ENCODE data around the gene GAD1. TPM values are rescaled to one million over a fixed set of nuclear protein-coding genes. Genes with fewer than 3 reads are reported as not detected.

The GAD1 gene
- total and polyA plus RNA-seq, 7 donors = 0.13 to 0.41 TPM; not detected in 5

- intact Hi-C loops (cut with DNase I) = no loop called here
- Histone ChIP-seq H3K9me3 (no peaks in the 10 kb centered on the region), H3K27me3 (no peaks in the 10 kb centered on the region), H3K36me3 (no peaks in the 10 kb centered on the region), H3K4me3 (no peak overlapping the region), H3K27ac (no peak overlapping the region), H3K4me1 (no peaks in the 10 kb centered on the region)
- DNase-seq = no peak
- TF ChIP-seq POLR2AphosphoS5 (IDR thresholded peaks at IDR 0.05) (no peak), CTCF (IDR thresholded peaks at IDR 0.05) (no peak), EP300 (IDR thresholded peaks at IDR 0.05) (no peak), POLR2A (IDR thresholded peaks at IDR 0.05) (no peak)
- WGBS, 2 donors = 55 to 64% methylated on average over 3 of the region's 3 CpGs
These were observed 65.2 kb downstream of the GAD1 start for GRCh38 chr2:170881840-170882239.

GRCh38 chr2:170882758-170883157 lies 66.1 kb downstream of the GAD1 start:
- Histone ChIP-seq H3K27ac (no peak overlapping the region), H3K36me3 (no peaks in the 10 kb centered on the region), H3K9me3 (no peaks in the 10 kb centered on the region), H3K4me3 (no peak overlapping the region), H3K4me1 (no peaks in the 10 kb centered on the region), H3K27me3 (no peaks in the 10 kb centered on the region)
- intact Hi-C loops (cut with DNase I) = no loop called here
- 87 to 90% methylated on average over 2 of the region's 2 CpGs for WGBS, 2 donors
- no peak for TF ChIP-seq POLR2A (IDR thresholded peaks at IDR 0.05)
- TF ChIP-seq CTCF (IDR thresholded peaks at IDR 0.05) = no peak
- TF ChIP-seq EP300 (IDR thresholded peaks at IDR 0.05) = no peak
- TF ChIP-seq POLR2AphosphoS5 (IDR thresholded peaks at IDR 0.05) = no peak
- DNase-seq = no peak

DNA sequence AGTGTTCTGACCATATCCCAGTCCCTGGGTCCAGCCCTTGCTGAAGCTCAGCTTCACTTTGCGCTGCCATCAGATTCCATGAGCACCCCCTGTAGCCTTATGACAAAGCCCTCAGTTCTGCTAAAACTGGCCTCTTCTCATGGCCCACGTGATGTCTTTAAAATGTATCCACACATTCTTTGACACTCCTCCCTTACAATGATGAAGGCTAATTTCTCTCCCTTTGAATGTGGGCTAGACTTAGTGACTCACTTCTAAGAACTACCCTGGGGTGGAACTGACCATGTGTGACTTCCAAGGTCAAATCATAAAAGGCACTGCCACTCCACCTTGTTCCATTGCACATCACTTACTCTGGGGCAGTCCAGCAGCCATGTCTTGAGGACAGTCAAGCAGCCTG lies 67.0 kb downstream of the GAD1 start:
- 87 to 89% methylated on average over 2 of the region's 2 CpGs for WGBS, 2 donors
- intact Hi-C loops (cut with DNase I) = no loop called here

DNA sequence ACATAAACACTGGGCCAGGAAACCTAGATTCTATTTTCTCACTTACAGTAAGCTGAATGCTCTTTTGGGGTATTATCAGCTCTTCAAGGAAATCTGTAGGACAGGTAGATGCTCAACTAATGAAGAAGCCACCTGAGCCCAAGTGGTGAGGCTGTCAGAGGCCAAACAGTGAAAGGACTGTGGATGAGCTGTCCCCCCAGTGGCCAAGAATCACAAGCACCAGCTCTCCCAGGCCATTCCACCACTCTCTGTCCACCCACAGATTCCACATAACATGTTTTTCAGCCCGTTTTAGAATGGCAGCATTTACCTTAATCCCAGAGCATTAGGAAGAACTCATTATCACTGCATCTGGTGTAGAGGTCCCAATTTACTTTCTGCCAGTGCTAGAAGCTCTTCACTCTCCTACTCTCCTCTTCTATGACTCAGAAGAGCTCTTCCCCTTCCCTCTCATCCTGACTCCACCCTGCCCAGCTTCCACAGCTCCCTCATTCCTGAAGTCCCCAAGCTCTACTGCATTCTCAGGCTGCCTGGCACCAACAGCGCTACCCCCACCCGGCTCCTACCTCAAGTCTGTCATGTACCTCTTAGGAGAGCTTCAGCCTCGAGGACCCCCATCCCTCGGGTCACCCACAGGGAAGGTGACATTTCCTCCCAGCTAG lies 68.6 kb downstream of the GAD1 start:
- TF ChIP-seq POLR2AphosphoS5 (IDR thresholded peaks at IDR 0.05) (no peak), POLR2A (IDR thresholded peaks at IDR 0.05) (no peak), CTCF (IDR thresholded peaks at IDR 0.05) (no peak), EP300 (IDR thresholded peaks at IDR 0.05) (no peak)
- peaks cover 0 to 3% (median 0%) of the 10 kb centered on the region in 3 donors for H3K27me3 ChIP-seq
- intact Hi-C loops (cut with DNase I) = no loop called here
- no peaks in the 10 kb centered on the region for H3K9me3 ChIP-seq
- no peak overlapping the region for H3K4me3 ChIP-seq
- no peak for DNase-seq
- H3K4me1 ChIP-seq = no peaks in the 10 kb centered on the region
- H3K36me3 ChIP-seq = no peaks in the 10 kb centered on the region
- H3K27ac ChIP-seq = no peak overlapping the region
- 85 to 88% methylated on average over 5 of the region's 5 CpGs for WGBS, 2 donors

More for the DNA sequence above, 67.0 kb downstream of the GAD1 start:
- H3K4me3 ChIP-seq = no peak overlapping the region
- no peak overlapping the region for H3K27ac ChIP-seq
- H3K9me3 ChIP-seq = no peaks in the 10 kb centered on the region
- H3K27me3 ChIP-seq = no peaks in the 10 kb centered on the region
- TF ChIP-seq EP300 (IDR thresholded peaks at IDR 0.05) (no peak), POLR2A (IDR thresholded peaks at IDR 0.05) (no peak), POLR2AphosphoS5 (IDR thresholded peaks at IDR 0.05) (no peak), CTCF (IDR thresholded peaks at IDR 0.05) (no peak)
- H3K4me1 ChIP-seq = no peaks in the 10 kb centered on the region
- no peaks in the 10 kb centered on the region for H3K36me3 ChIP-seq
- DNase-seq = no peak

- intact Hi-C loops (cut with DNase I) = no loop called here
These were observed 69.7 kb downstream of the GAD1 start for GRCh38 chr2:170886386-170886785.

More at GRCh38 chr2:170886386-170886785, 69.7 kb downstream of the GAD1 start:
- Histone ChIP-seq H3K4me3 (no peak overlapping the region), H3K36me3 (no peaks in the 10 kb centered on the region), H3K4me1 (no peaks in the 10 kb centered on the region), H3K27me3 (peaks cover 0 to 3% (median 0%) of the 10 kb centered on the region in 3 donors), H3K27ac (no peak overlapping the region), H3K9me3 (no peaks in the 10 kb centered on the region)
- TF ChIP-seq CTCF (IDR thresholded peaks at IDR 0.05) = no peak
- TF ChIP-seq POLR2A (IDR thresholded peaks at IDR 0.05) = no peak
- no peak for TF ChIP-seq POLR2AphosphoS5 (IDR thresholded peaks at IDR 0.05)
- TF ChIP-seq EP300 (IDR thresholded peaks at IDR 0.05) = no peak
- 93 to 95% methylated on average over 1 of the region's 1 CpG for WGBS, 2 donors
- no peak for DNase-seq

Measured in sigmoid colon (tissue), 7 donors.